Measurements from ENCODE around the gene DLK1. TPM values are rescaled to one million over a fixed set of nuclear protein-coding genes. Genes with fewer than 3 reads are reported as not detected.

Gene DLK1
- total RNA-seq, 1 donor from 2014 or later: 7.2 TPM

DNA sequence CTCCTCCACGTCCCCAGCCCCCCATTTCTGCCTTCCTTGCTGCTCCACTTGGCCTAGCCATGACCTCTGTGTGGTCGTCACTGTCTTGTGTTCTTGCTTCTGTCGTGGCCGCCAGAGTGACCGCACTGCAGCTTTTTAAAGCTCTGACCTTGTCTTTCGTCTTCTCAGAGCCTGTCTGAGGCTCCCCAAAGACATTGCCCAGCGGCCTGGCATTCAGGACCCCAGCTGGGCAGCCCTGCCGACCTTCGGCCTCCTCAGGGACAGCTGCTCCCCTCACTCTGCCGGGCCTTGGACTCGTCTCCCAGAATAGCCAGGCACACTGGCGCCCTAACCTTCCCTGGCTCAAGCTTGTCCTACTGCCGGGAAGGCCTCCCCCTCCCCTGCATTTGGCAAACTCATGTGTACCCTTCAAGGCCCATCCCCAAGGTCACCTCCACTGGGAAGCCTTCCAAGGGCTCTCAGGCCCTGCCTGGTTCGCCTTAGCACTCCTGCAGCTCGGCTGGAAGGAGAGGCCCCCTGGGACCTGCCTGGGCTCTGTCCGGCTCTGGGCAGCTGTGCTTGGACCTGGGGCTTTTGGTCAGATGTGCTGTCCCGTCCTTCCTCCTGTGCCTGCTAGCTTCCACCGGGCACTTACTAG, 15.7 kb upstream of the DLK1 start:
- peaks cover 0 to 3% of the 10 kb centered on the region in 2 donors for H3K4me1 ChIP-seq
- H3K9me3 ChIP-seq: no peaks in the 10 kb centered on the region
- H3K4me3 ChIP-seq: no peak overlapping the region
- H3K36me3 ChIP-seq: no peaks in the 10 kb centered on the region
- no peak for DNase-seq (ENCODE audit: low spot score in 2 of 2)
- intact Hi-C loops (cut with DNase I): no loop called here
- H3K27ac ChIP-seq: no peak overlapping the region
- TF ChIP-seq, protein P1, sequence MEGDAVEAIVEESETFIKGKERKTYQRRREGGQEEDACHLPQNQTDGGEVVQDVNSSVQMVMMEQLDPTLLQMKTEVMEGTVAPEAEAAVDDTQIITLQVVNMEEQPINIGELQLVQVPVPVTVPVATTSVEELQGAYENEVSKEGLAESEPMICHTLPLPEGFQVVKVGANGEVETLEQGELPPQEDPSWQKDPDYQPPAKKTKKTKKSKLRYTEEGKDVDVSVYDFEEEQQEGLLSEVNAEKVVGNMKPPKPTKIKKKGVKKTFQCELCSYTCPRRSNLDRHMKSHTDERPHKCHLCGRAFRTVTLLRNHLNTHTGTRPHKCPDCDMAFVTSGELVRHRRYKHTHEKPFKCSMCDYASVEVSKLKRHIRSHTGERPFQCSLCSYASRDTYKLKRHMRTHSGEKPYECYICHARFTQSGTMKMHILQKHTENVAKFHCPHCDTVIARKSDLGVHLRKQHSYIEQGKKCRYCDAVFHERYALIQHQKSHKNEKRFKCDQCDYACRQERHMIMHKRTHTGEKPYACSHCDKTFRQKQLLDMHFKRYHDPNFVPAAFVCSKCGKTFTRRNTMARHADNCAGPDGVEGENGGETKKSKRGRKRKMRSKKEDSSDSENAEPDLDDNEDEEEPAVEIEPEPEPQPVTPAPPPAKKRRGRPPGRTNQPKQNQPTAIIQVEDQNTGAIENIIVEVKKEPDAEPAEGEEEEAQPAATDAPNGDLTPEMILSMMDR (IDR thresholded peaks at IDR 0.05): no peak
- no peaks in the 10 kb centered on the region for H3K27me3 ChIP-seq

- no peak for DNase-seq (ENCODE audit: low spot score in 2 of 2)
- Histone ChIP-seq H3K4me1 (peaks cover 0 to 3% of the 10 kb centered on the region in 2 donors), H3K9me3 (no peaks in the 10 kb centered on the region), H3K36me3 (no peaks in the 10 kb centered on the region), H3K27ac (no peak overlapping the region), H3K4me3 (no peak overlapping the region), H3K27me3 (no peaks in the 10 kb centered on the region)
- intact Hi-C loops (cut with DNase I): no loop called here
- TF ChIP-seq, protein P1 (IDR thresholded peaks at IDR 0.05): no peak
Measured at GRCh38 chr14:100711493-100711892, 15.2 kb upstream of the DLK1 start.

DNA sequence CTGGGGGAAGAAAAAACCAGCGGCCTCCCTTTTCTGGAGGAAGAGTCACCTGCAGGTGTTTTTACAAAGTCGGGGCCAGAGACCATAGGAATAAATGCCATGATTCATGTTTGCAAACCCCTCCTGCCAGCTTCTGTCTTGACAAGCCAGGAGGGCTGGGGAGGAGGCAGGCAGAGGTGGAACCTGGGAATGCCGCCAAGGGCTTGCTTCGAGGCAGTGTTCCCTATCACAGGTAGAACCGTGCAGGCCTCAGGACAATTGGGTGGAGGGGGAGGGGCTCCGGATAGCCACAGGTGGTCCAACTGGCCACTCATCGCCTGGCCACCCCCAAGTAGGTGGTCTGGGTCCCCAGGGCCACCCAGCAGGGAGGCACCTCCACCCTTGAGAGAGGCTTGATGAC, 14.2 kb upstream of the DLK1 start:
- intact Hi-C loops (cut with DNase I): no loop called here
- H3K9me3 ChIP-seq: no peaks in the 10 kb centered on the region

GRCh38 chr14:100713705-100714104, 13.0 kb upstream of the DLK1 start:
- Histone ChIP-seq H3K9me3 (no peaks in the 10 kb centered on the region), H3K4me1 (peaks cover 0 to 3% of the 10 kb centered on the region in 2 donors), H3K27me3 (no peaks in the 10 kb centered on the region), H3K4me3 (no peak overlapping the region), H3K27ac (no peak overlapping the region), H3K36me3 (no peaks in the 10 kb centered on the region)
- DNase-seq (ENCODE audit: low spot score in 2 of 2): no peak
- TF ChIP-seq, protein P1 (IDR thresholded peaks at IDR 0.05): no peak
- intact Hi-C loops (cut with DNase I): no loop called here

More for the DNA sequence above, 14.2 kb upstream of the DLK1 start:
- TF ChIP-seq, protein P1 (IDR thresholded peaks at IDR 0.05): no peak
- H3K36me3 ChIP-seq: no peaks in the 10 kb centered on the region
- H3K4me1 ChIP-seq: peaks cover 0 to 3% of the 10 kb centered on the region in 2 donors
- no peak overlapping the region for H3K4me3 ChIP-seq
- no peaks in the 10 kb centered on the region for H3K27me3 ChIP-seq
- no peak overlapping the region for H3K27ac ChIP-seq
- DNase-seq (ENCODE audit: low spot score in 2 of 2): no peak

DNA sequence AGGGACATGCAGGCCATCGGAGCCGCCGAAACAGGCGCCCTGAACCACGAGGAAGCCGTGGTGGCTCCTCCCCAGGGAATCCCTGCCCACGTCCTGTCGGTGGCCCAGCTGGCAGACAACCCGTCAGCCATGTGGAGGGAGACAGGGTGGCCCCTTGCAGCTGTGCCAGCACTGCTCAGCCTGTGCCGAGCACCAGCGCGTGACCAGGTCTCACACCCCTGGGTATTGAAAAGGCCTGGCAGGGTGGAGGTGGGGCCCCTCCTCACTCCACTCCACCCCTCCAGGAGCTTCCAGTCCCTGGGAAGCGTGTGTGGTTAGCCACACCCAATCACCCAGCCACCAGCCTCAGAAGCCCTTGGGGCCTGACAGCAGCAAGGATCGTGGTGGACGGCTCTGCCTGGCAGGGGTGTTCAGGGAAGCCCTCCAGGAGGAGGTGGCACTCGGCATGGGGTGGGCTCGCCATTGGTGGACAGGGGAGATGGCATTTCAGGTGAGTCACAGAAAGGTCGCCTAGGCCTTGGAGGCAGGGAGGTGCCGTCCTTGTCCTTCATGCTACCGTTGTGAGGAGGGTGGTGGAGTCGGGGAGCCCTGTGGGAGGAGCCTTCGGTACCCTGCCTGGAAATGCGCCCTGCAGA, 12.3 kb upstream of the DLK1 start:
- Histone ChIP-seq H3K36me3 (no peaks in the 10 kb centered on the region), H3K27ac (no peak overlapping the region), H3K27me3 (no peaks in the 10 kb centered on the region), H3K9me3 (no peaks in the 10 kb centered on the region), H3K4me1 (peaks cover 0 to under 1% of the 10 kb centered on the region in 2 donors), H3K4me3 (no peak overlapping the region)
- no peak for DNase-seq (ENCODE audit: low spot score in 2 of 2)
- TF ChIP-seq, protein P1 (IDR thresholded peaks at IDR 0.05): no peak
- intact Hi-C loops (cut with DNase I): no loop called here

Measured in ascending aorta (tissue), 2 donors.